Neural crest cell (in vitro differentiated cells): ENCODE measurements around the gene SIDT1. TPM values are rescaled to one million over a fixed set of nuclear protein-coding genes. Genes with fewer than 3 reads are reported as not detected.

Experiments
- DNase-seq: peaks from one replicate; pipeline ENCODE4 v3.0.0; 2021; ENCODE audit warnings: low read depth, mixed read lengths, low spot score
- H3K27ac Mint-ChIP-seq: one replicate; pipeline ENCODE4 v1.8.0; 2021; ENCODE audit warnings: mild to moderate bottlenecking, mixed read lengths; ENCODE audit not compliant: unreplicated experiment
- H3K27me3 Mint-ChIP-seq: 2 replicates; pipeline ENCODE4 v1.8.0; 2021; ENCODE audit warnings: low read depth, mild to moderate bottlenecking, mixed read lengths
- H3K36me3 Mint-ChIP-seq: 2 replicates; pipeline ENCODE4 v1.8.0; 2021; ENCODE audit warnings: low read depth, mild to moderate bottlenecking, mixed read lengths
- H3K4me1 Mint-ChIP-seq: 2 replicates; pipeline ENCODE4 v1.8.0; 2021; ENCODE audit warnings: mixed read lengths
- H3K4me3 Mint-ChIP-seq: one replicate; pipeline ENCODE4 v1.8.0; 2021; ENCODE audit warnings: mild to moderate bottlenecking, mixed read lengths
- H3K9me3 Mint-ChIP-seq: 2 replicates; pipeline ENCODE4 v1.8.0; 2021; ENCODE audit warnings: mixed read lengths
- total RNA-seq: library from RNA; stranded (reverse); gene quantifications from 2 replicates; pipeline ENCODE4 v1.2.1, GENCODE V29; 2021
- TF ChIP-seq, protein P1 (sequence below): fragments of 200-600 bp; sonication (generic); conservative IDR thresholded peaks from 2 replicates; pipeline ENCODE4 v1.5.0; 2021; ENCODE audit warnings: antibody characterized with exemption, mild to moderate bottlenecking

The SIDT1 gene
- total RNA-seq, 1 donor from 2014 or later: 0.23 TPM

DNA sequence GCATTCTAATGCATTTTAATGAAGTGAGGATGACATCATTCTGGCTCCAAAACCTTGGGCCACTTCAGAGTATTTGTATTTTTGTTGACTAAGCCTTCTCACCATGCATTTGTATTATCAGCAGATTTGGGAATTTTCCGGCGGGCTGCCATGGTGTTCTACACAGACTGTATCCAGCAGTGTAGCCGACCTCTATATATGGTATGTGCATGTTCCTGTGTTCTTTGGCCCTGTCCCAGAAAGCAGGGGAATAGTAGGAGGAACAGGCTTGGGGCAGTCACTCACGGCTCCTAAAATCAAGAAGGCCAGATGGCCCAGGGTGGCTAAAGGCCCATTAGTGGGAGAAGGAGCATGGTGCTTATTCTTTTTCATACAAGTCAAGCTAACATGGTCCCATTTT is 83.6 kb downstream of the SIDT1 start:
- H3K9me3 Mint-ChIP-seq: peaks cover under 1% of the 10 kb centered on the region
- H3K4me3 Mint-ChIP-seq: no peak overlapping the region
- no peaks in the 10 kb centered on the region for H3K4me1 Mint-ChIP-seq
- TF ChIP-seq, protein P1, sequence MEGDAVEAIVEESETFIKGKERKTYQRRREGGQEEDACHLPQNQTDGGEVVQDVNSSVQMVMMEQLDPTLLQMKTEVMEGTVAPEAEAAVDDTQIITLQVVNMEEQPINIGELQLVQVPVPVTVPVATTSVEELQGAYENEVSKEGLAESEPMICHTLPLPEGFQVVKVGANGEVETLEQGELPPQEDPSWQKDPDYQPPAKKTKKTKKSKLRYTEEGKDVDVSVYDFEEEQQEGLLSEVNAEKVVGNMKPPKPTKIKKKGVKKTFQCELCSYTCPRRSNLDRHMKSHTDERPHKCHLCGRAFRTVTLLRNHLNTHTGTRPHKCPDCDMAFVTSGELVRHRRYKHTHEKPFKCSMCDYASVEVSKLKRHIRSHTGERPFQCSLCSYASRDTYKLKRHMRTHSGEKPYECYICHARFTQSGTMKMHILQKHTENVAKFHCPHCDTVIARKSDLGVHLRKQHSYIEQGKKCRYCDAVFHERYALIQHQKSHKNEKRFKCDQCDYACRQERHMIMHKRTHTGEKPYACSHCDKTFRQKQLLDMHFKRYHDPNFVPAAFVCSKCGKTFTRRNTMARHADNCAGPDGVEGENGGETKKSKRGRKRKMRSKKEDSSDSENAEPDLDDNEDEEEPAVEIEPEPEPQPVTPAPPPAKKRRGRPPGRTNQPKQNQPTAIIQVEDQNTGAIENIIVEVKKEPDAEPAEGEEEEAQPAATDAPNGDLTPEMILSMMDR: no peak
- no peak overlapping the region for H3K27ac Mint-ChIP-seq
- DNase-seq: no peak
- peaks cover 1% of the 10 kb centered on the region for H3K27me3 Mint-ChIP-seq
- no peaks in the 10 kb centered on the region for H3K36me3 Mint-ChIP-seq

DNA sequence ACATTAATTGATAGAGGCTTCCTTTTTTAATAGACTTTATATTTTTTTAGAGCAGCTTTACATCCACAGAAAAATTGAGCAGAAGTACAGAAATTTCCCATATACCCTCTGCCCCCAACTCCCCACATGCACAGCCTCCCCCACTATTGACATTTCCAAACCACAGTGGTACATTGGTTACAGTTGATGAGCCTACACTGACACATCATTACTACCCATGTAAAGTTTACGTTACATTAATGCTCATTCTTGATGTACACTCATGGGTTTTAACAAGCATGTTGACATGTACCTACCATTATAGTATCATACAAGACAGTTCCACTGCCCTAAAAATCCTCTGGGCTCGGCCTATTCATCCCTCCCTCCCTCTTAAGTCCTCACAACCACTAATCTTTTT is 85.4 kb downstream of the SIDT1 start:
- Mint-ChIP-seq H3K4me3 (no peak overlapping the region), H3K27ac (no peak overlapping the region), H3K9me3 (no peaks in the 10 kb centered on the region), H3K4me1 (no peaks in the 10 kb centered on the region), H3K36me3 (no peaks in the 10 kb centered on the region), H3K27me3 (peaks cover 3% of the 10 kb centered on the region)
- DNase-seq: no peak
- TF ChIP-seq, protein P1: no peak

DNA sequence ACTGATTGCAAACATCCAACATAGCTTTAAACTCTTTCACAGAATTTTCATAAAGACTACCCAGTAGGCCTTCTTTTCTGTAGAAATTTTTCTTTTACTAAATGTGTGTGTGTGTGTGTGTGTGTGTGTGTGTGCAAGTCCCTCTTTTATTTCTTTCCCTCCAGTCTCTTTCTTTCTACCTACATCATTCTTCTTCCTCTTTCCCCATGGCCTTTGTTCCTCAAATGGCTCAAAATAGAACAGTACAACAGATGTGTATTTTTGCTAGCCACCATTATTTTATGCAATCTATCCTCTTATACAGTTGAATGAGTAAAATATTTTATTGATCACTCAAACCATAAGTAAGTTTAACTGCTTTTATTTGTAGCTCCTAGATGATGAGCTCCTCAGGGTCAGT is 87.7 kb downstream of the SIDT1 start:
- Mint-ChIP-seq H3K27me3 (peaks cover 21% of the 10 kb centered on the region), H3K27ac (no peak overlapping the region), H3K4me1 (no peaks in the 10 kb centered on the region), H3K36me3 (no peaks in the 10 kb centered on the region), H3K4me3 (no peak overlapping the region), H3K9me3 (no peaks in the 10 kb centered on the region)
- TF ChIP-seq, protein P1: no peak
- no peak for DNase-seq

DNA sequence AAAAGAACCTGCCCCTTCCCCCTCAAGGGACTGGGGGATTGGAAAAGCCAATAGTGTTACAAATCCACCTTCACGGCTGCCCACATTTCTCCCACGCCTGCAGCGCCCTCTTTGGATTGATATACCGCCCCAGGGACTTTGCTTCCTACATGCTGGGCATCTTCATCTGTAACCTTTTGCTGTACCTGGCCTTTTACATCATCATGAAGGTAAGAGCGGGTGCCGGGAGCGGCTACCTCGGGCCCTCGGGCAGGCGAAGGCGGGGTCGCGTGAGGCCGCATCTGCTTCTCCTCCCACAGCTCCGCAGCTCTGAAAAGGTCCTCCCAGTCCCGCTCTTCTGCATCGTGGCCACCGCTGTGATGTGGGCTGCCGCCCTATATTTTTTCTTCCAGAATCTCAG is 91.0 kb downstream of the SIDT1 start:
- Mint-ChIP-seq H3K4me1 (no peaks in the 10 kb centered on the region), H3K27me3 (peaks cover 34% of the 10 kb centered on the region), H3K27ac (no peak overlapping the region), H3K36me3 (no peaks in the 10 kb centered on the region), H3K4me3 (no peak overlapping the region), H3K9me3 (no peaks in the 10 kb centered on the region)
- no peak for DNase-seq
- TF ChIP-seq, protein P1: no peak

DNA sequence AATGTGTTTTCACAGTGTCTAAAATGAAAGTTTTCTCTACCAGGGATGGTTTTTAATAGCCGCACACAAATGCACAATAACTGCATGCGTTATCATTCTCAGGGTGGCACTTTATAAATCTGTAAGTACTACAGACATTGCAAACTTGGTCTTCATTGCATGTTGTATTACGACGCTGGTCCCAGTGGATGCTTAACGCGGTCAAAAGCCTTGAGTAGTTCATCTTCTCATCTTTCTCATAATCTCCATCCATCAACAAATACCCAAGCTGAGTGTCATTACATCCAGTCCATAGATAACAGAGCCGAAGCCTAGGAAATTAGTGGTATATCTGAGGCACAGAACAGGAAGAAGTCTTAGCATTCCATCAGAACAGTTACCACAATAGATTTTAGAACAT is 91.5 kb downstream of the SIDT1 start:
- Mint-ChIP-seq H3K4me3 (no peak overlapping the region), H3K27me3 (peaks cover 34% of the 10 kb centered on the region), H3K27ac (no peak overlapping the region), H3K9me3 (no peaks in the 10 kb centered on the region), H3K4me1 (no peaks in the 10 kb centered on the region), H3K36me3 (no peaks in the 10 kb centered on the region)
- DNase-seq: no peak
- TF ChIP-seq, protein P1: no peak

DNA sequence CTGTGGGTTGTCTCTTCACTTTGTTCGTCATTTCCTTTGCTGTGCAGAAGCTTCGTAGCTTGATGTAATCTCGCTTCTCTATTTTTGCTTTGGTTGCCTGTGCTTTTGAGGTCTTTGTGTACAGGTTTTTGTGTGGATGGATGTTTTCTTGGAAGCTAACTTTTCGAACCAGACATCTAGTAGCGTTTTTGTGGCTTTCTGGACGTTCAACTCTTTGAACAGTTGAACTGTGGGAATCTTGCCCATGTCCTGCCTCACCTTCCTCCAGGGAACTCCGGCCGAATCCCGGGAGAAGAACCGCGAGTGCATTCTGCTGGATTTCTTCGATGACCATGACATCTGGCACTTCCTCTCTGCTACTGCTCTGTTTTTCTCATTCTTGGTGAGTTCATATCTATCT is 93.5 kb downstream of the SIDT1 start:
- Mint-ChIP-seq H3K27me3 (peaks cover 34% of the 10 kb centered on the region), H3K4me1 (no peaks in the 10 kb centered on the region), H3K27ac (peak overlapping the region; percentile 28), H3K4me3 (no peak overlapping the region), H3K9me3 (no peaks in the 10 kb centered on the region), H3K36me3 (no peaks in the 10 kb centered on the region)
- DNase-seq: no peak
- TF ChIP-seq, protein P1: no peak
